Tibial nerve (tissue), 4 donors: ENCODE measurements around the gene GTF3C1.

Source experiments
- CTCF ChIP-seq, 5 experiments: fragments of 200-600 bp in 3 of 5; fragments of 450-650 bp in 2 of 5; sonication (generic) in 3 of 5; IDR thresholded peaks; one replicate each; pipeline ENCODE4 v1.5.1; 2016 to 2019; ENCODE audit warnings: antibody characterized with exemption in 5 of 5, mild to moderate bottlenecking in 3 of 5, moderate library complexity in 2 of 5
- EP300 ChIP-seq, 2 donors: sonication (generic); formaldehyde crosslinking; IDR thresholded peaks; one replicate each; pipeline ENCODE4 v1.6.1; 2017; ENCODE audit warnings: antibody characterized with exemption in 2 of 2, mild to moderate bottlenecking in 1 of 2
- POLR2A ChIP-seq, 2 donors: fragments of 450-650 bp; IDR thresholded peaks; one replicate each; pipeline ENCODE4 v1.6.1; 2017; ENCODE audit warnings: antibody characterized with exemption in 2 of 2, mild to moderate bottlenecking in 2 of 2, moderate library complexity in 2 of 2

- TF ChIP-seq CTCF (IDR thresholded peaks at IDR 0.05) (no peak), EP300 (IDR thresholded peaks at IDR 0.05) (no peak), POLR2A (IDR thresholded peaks at IDR 0.05) (no peak)
Observed at GRCh38 chr16:27482397-27483087, 67.2 kb downstream of the GTF3C1 start.
